Duodenal mucosa (tissue), 2 donors: ENCODE data around the gene CAMTA1.
"Not testable (repeated sequence)": the region's sequence is repeated elsewhere in the genome, so short reads cannot be mapped to it uniquely, and the experiment has no call there.

Experiments
- H3K27ac ChIP-seq: one replicate; pipeline ENCODE4 v1.7.0; 2013; ENCODE audit warnings: low read depth, low read length
- H3K27me3 ChIP-seq, 2 donors: one replicate each; pipeline ENCODE4 v1.7.0; 2013; ENCODE audit warnings: low read length in 2 of 2, control low read depth in 1 of 2; ENCODE audit not compliant: insufficient read depth in 2 of 2, control insufficient read depth in 1 of 2
- H3K36me3 ChIP-seq, 2 donors: one replicate each; pipeline ENCODE4 v1.7.0; 2013; ENCODE audit warnings: low read length in 2 of 2, control low read depth in 1 of 2; ENCODE audit not compliant: insufficient read depth in 2 of 2, control insufficient read depth in 1 of 2
- H3K4me1 ChIP-seq, 2 donors: one replicate each; pipeline ENCODE4 v1.7.0; 2013; ENCODE audit warnings: low read length in 2 of 2, control low read depth in 1 of 2; ENCODE audit not compliant: insufficient read depth in 2 of 2, control insufficient read depth in 1 of 2
- H3K4me3 ChIP-seq, 2 donors: one replicate each; pipeline ENCODE4 v1.7.0; 2013; ENCODE audit warnings: low read length in 2 of 2, low read depth in 1 of 2
- H3K9ac ChIP-seq, 2 donors: one replicate each; pipeline ENCODE4 v1.7.0; 2013; ENCODE audit warnings: low read length in 2 of 2, low read depth in 1 of 2
- H3K9me3 ChIP-seq, 2 donors: one replicate each; pipeline ENCODE4 v1.7.0; 2013; ENCODE audit warnings: low read length in 2 of 2, control low read depth in 1 of 2; ENCODE audit not compliant: control insufficient read depth in 1 of 2

The CAMTA1 gene

DNA sequence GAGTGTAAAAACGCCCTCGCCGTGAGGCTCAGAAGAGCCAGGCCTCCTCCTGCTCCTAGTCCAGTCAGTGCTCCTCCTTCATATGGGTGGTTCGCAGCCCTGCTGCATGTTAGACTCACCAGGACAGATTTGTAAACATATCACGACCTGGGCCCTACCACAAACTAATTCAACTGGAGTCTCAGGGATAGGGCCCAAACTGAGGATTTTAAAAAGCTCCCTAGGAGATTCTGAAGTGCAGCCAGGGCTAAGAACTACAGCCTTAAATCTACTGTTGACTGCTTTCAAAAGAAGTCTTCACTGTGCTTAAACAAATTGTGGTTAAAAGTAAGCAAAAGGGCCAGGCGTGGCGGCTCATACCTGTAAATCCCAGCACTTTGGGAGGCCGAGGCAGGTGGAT is 57.0 kb downstream of the CAMTA1 start:
- no peak overlapping the region for H3K4me3 ChIP-seq
- H3K36me3 ChIP-seq: peaks cover 6 to 8% of the 10 kb centered on the region in 2 donors
- H3K27ac ChIP-seq: no peak overlapping the region
- H3K4me1 ChIP-seq: no peaks in the 10 kb centered on the region
- no peaks in the 10 kb centered on the region for H3K27me3 ChIP-seq
- H3K9ac ChIP-seq: no peak overlapping the region
- no peaks in the 10 kb centered on the region for H3K9me3 ChIP-seq

DNA sequence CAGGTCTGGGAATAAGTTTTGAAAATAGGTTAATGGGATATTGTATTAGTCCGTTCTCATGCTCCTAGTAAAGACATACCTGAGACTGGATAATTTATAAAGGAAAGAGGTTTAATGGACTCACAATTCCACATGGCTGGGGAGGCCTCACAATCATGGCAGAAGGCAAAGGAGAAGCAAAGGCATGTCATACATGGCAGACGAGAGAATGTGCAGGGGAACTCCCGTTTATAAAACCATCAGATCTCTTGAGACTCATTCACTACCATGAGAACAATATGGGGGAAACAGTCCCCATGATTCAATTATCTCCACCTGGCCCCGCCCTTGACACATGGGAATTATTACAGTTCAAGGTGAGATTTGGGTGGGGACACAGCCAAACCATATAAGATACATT is 60.5 kb downstream of the CAMTA1 start:
- H3K4me3 ChIP-seq, H3K36me3 ChIP-seq, H3K27me3 ChIP-seq, H3K9me3 ChIP-seq, H3K4me1 ChIP-seq, H3K9ac ChIP-seq, H3K27ac ChIP-seq: not testable (repeated sequence)

DNA sequence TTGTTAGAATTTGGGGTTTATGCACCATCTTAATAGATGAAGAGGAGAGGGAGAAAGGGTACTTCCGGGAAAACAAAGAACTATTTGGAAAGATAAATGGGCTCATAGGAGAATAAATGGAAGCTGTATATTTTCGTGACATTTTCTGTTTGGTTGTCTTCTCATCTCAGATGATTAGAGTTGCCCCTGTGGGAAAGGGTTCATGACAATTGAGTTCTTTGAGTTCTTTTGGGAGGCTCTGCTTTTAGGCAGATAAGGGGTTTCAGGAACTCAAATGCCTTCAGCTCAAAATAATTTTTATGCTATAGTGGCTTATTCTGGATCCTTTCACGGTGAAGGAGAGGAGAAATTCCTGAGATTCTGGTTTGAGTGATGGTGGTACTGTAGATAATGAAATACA is 63.6 kb downstream of the CAMTA1 start:
- no peak overlapping the region for H3K9ac ChIP-seq
- H3K27me3 ChIP-seq: no peaks in the 10 kb centered on the region
- no peaks in the 10 kb centered on the region for H3K4me1 ChIP-seq
- H3K36me3 ChIP-seq: peaks cover 6 to 9% of the 10 kb centered on the region in 2 donors
- no peak overlapping the region for H3K4me3 ChIP-seq
- H3K9me3 ChIP-seq: peaks cover 0 to 3% of the 10 kb centered on the region in 2 donors
- H3K27ac ChIP-seq: no peak overlapping the region

DNA sequence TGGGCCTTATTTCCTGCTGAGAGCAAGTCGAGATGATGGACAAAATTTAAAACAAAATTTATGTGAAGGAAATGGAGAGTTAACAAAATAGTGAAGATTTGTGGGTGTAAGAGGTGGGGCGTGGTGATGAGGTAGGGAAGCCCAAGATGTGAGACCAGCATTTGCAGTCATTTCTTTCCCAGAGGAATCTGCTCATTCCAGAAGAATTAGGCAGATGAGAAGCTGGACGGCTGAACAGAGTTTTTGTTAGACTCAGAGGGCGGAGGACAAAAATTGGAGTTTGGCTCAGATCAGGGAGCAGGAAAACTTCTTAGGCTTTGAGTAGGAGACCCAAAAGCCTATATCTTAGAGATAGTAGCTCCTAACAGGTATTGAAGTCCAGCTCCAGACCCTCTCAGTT is 65.3 kb downstream of the CAMTA1 start:
- Histone ChIP-seq H3K4me3 (no peak overlapping the region), H3K27me3 (no peaks in the 10 kb centered on the region), H3K27ac (no peak overlapping the region), H3K9ac (no peak overlapping the region), H3K9me3 (peaks cover 0 to 7% of the 10 kb centered on the region in 2 donors), H3K36me3 (peaks cover 6 to 7% of the 10 kb centered on the region in 2 donors), H3K4me1 (no peaks in the 10 kb centered on the region)

DNA sequence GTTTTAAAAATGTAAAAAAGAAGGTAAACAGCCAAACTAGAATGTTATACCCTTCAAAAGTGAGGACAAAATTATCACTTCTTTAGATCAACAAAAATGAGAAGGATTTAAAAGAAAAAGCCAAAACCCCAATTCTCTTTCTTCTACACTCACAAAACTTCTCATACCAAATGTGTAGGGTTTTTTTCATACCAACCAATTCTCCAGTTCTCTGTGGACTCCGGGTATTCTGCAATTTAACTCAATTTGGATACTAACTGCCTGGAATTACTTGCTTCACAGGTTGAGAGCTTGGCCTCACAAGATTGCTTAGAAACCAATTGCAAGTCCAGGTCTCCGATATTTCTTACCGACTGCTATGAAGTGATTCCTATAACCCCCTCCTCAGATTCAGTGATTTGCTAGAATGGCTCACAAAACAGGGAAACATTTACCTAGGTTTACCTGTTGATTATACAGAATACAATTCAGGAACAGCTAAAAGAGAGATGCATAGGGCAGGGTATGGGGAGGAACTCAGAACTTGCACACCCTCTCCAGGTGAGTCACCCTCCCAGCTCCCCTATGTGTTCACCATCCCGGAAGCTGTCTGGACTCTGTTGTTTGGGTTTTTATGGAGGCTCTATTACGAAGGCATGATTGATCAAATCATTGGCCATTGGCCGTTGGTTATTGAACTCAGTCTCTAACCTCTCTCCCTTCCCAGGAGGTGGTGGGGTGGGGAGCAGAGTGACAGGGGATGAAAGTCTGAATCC is 67.1 kb downstream of the CAMTA1 start:
- Histone ChIP-seq H3K9ac (no peak overlapping the region), H3K27me3 (no peaks in the 10 kb centered on the region), H3K4me3 (no peak overlapping the region), H3K27ac (no peak overlapping the region), H3K36me3 (peaks cover 6 to 8% of the 10 kb centered on the region in 2 donors), H3K9me3 (peaks cover 0 to 7% of the 10 kb centered on the region in 2 donors), H3K4me1 (no peaks in the 10 kb centered on the region)

DNA sequence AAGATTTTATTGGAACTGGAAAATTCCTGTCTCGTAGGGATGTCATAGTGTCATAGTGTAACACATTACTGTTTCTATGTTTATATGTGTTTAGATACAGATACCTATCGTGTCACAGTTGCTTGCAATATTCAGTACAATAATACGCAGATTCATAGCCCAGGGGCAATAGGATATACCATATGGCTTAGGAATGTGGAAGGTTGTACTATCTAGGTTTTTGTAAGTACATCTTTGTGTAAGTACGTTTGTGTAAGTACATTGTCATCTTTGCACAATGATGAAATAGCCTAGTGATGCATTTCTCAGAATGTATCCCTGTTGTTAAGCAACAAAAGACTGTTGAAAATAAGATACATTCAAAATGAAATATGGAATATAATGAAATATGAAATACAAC is 68.9 kb downstream of the CAMTA1 start:
- Histone ChIP-seq H3K4me1 (no peaks in the 10 kb centered on the region), H3K27ac (no peak overlapping the region), H3K27me3 (no peaks in the 10 kb centered on the region), H3K36me3 (peaks cover 6 to 8% of the 10 kb centered on the region in 2 donors), H3K9ac (no peak overlapping the region), H3K4me3 (no peak overlapping the region), H3K9me3 (peaks cover 0 to 7% of the 10 kb centered on the region in 2 donors)

DNA sequence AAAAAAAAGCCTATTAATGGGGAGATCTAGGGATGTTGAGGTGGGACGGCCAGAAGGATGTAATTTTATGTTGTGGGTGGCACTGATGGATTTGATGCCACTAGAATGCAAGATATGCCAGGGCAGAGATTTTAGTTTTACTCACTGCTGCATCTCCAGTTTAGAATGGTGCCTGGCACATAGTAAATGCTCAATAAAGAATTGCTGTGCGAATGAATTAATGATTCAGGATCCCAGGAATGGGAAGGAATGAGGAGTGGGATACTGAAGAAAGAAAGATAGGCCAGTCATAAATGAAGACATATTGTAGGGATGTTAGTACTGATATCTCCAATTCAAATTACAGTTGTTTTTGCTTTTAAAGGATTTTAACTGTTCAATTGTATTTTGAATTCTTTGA is 72.6 kb downstream of the CAMTA1 start:
- Histone ChIP-seq H3K27me3 (no peaks in the 10 kb centered on the region), H3K9me3 (peaks cover 0 to 7% of the 10 kb centered on the region in 2 donors), H3K9ac (no peak overlapping the region), H3K27ac (no peak overlapping the region), H3K4me1 (no peaks in the 10 kb centered on the region), H3K36me3 (peaks cover under 1 to 8% of the 10 kb centered on the region in 2 donors), H3K4me3 (no peak overlapping the region)

DNA sequence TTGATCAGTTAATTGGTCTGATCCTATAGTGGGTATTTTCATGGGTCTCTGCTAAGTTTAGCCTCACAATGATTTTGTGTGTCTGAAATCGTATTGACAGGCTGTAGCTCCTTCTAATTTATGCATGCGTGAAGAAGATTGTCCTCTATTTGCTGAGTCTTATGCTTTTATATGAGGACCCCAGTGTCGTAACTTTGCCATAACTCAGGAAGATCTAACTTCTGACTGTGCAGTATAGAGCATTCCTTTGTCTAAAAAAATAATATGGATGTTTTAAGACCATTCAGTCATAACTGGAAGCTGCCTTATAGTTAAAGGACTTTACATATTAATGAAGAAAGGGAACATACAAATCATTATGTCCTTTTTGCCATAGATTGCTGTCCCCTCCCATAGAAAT is 73.3 kb downstream of the CAMTA1 start:
- H3K27me3 ChIP-seq: no peaks in the 10 kb centered on the region
- H3K27ac ChIP-seq: no peak overlapping the region
- no peak overlapping the region for H3K4me3 ChIP-seq
- no peak overlapping the region for H3K9ac ChIP-seq
- H3K9me3 ChIP-seq: peaks cover 0 to 6% of the 10 kb centered on the region in 2 donors
- peaks cover 0 to 8% of the 10 kb centered on the region in 2 donors for H3K36me3 ChIP-seq
- no peaks in the 10 kb centered on the region for H3K4me1 ChIP-seq

DNA sequence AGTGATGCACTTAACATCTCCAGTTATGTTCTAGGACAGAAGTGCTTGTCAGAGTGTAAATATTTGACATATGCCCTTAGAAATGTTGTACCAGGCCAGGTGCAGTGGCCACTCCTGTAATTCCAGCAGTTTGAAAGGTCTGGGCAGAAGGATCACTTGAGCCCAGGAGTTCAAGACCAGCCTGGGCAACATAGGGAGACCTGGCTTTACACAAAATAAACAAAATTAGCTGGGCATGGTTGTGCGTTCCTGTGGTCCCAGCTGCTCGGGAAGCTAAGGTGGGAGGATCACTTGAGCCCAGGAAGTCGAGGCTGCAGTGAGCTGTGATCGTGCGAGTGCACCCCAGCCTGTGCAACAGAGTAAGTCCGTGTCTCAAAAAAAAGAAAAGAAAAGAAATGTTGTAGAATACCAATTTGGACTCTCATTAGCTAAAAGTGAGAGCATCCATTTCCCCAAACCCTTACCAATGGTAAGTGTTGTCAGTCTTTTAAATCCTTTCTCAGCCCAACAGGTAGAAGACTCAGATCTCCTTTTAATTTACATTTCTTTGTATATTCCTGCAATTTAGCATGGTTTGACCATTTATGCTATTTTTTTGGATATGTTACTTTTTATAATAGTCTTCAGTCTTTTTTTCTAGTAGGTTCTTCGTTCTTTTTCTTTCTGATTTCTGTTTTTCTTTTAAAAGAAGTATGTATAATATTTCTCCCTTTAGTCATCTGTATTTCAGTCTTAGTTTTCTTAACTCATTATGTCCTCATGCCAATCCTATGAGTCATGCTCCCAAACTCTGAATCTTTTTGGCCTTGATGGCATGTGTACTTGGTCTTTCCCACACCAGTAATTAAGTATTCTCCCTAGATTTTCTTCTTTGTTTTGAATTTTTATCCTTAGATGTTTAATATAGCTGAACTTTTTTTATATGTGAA is 74.4 kb downstream of the CAMTA1 start:
- H3K27ac ChIP-seq: no peak overlapping the region

DNA sequence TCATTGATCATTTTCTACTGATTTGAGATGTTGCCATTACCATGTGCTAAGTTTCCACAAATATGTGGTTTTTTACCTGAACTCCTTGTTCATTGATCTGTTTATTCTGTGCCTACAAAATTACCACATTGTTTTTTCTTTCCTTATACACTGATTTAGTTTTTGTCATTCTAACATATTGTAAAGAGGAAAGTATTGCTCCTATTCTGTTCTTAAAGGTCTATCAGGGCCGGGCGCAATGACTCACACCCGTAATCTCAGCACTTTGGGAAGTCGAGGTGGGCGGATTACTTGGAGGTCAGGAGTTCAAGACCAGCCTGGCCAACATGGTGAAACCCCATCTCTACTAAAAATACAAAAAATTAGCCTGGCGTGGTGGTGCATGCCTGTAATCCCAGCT is 75.1 kb downstream of the CAMTA1 start:
- Histone ChIP-seq H3K9me3 (no peaks in the 10 kb centered on the region), H3K27ac (no peak overlapping the region), H3K36me3 (peaks cover 8 to 9% of the 10 kb centered on the region in 2 donors), H3K4me3 (no peak overlapping the region), H3K27me3 (no peaks in the 10 kb centered on the region), H3K9ac (no peak overlapping the region), H3K4me1 (no peaks in the 10 kb centered on the region)

More for the DNA sequence above, 74.4 kb downstream of the CAMTA1 start:
- no peaks in the 10 kb centered on the region for H3K27me3 ChIP-seq
- H3K4me1 ChIP-seq: no peaks in the 10 kb centered on the region
- H3K9ac ChIP-seq: no peak overlapping the region
- no peak overlapping the region for H3K4me3 ChIP-seq
- H3K36me3 ChIP-seq: peaks cover 7 to 11% of the 10 kb centered on the region in 2 donors
- no peaks in the 10 kb centered on the region for H3K9me3 ChIP-seq
